GM12873 (cell line): ENCODE data around the gene CDH13.

Experiments used
- TF ChIP-seq, protein P1 (sequence below): IDR thresholded peaks from 2 replicates; pipeline ENCODE4 v1.5.1; 2012; ENCODE audit warnings: low read depth, mild to moderate bottlenecking, moderate library complexity, low read length, control low read depth; ENCODE audit not compliant: insufficient read depth; ENCODE audit errors: missing control alignments

Gene CDH13

GRCh38 chr16:83581082-83581481 lies 954.3 kb downstream of the CDH13 start:
- TF ChIP-seq, protein P1, sequence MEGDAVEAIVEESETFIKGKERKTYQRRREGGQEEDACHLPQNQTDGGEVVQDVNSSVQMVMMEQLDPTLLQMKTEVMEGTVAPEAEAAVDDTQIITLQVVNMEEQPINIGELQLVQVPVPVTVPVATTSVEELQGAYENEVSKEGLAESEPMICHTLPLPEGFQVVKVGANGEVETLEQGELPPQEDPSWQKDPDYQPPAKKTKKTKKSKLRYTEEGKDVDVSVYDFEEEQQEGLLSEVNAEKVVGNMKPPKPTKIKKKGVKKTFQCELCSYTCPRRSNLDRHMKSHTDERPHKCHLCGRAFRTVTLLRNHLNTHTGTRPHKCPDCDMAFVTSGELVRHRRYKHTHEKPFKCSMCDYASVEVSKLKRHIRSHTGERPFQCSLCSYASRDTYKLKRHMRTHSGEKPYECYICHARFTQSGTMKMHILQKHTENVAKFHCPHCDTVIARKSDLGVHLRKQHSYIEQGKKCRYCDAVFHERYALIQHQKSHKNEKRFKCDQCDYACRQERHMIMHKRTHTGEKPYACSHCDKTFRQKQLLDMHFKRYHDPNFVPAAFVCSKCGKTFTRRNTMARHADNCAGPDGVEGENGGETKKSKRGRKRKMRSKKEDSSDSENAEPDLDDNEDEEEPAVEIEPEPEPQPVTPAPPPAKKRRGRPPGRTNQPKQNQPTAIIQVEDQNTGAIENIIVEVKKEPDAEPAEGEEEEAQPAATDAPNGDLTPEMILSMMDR: no peak

DNA sequence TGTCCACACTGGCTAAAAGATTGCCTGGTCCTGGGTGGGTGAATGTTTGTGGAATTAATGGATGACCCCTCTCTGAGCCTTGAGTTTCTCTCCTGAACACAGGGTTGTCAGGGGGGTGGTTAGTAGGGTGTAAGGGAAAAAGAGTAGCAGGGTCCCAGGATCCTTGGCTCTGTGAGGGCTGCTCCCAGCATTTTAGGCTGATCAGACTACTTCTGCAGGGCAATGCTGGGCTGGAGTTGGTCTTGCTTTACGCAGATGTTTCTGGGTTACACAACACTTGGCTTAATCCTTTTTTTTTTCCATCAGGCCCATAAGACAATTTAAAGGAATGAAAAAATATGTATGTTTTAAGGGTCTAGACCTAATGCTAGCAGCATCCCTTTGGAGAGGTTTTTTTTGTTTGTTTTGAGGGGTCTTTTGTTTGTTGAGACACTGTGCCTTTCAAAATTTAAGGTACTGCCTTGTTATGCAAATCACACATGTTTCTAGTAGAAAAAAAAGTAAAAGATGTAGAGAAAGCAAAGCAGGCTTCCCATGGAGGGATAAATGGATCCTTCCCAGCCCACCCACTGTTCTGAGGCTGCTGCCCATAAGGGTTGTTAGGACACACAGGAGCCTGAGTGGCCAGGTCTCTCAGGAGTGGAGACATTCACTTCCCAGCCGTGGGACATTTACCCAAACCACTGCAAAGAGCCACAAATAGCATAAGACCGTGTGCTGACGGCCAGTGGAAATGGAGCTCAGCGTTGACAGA lies 955.4 kb downstream of the CDH13 start:
- TF ChIP-seq, protein P1: no peak

DNA sequence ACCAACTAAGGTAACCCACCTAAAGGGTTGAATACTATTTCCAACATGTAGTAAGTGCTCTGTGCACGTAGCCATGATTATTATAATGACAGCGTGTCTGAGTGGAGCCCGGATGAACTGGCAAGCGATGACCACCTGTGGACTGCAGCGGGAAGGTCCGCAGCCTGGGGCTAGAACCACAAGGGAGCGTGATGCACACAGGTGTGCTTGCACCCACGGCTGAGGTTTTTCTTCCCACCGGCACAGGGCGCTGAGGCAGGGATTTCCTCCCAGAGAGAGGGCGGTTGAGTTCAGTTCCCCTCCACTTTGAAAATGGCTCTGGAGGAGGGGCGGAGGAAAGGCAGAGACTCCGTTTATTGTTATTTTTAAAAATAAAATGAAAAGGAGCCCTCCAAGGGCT lies 959.3 kb downstream of the CDH13 start:
- TF ChIP-seq, protein P1: no peak

GRCh38 chr16:83586461-83587200 lies 959.9 kb downstream of the CDH13 start:
- TF ChIP-seq, protein P1: no peak

DNA sequence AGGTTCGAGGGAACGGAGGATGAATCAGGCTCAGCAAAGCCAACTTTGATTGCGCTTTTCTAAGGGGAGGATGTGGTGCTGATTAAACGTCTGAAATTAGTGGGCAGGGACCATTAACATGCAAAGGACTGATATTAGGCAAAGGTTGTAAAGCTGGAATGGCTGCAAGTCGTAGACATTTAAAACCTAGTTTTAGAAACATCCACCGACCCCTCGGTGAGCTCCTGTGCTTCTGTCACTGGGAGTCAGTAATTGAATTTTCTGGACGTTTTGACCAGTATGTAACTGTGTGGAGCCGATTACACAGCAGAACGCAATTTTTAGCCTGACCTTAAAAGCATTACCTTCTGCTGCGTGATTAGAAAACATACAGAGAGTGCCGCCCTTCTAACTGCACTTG lies 960.4 kb downstream of the CDH13 start:
- TF ChIP-seq, protein P1: no peak

DNA sequence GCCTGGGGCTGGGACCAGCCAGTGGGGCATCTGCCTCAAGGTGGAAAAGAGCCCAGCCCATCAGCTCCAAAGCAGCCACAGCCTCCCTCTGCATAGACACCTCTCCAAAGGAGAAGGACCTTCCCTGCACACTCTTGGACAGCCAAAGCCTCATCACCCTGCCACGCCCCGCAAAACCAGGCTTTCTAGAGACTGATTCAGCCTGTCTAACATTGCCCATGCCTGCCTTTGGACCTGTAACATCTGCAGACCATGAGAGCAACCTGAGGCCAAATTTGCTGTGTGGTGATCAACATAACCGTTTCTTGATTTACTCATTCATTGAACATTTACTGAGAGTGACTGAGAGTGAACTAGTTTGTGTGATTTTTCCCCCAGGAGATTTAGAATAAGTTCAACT lies 961.3 kb downstream of the CDH13 start:
- TF ChIP-seq, protein P1: no peak

GRCh38 chr16:83589576-83589975 lies 962.8 kb downstream of the CDH13 start:
- TF ChIP-seq, protein P1: no peak
